ENCODE results near the gene FILIP1L. TPM values are rescaled to one million over a fixed set of nuclear protein-coding genes. Genes with fewer than 3 reads are reported as not detected.

The FILIP1L gene
- total RNA-seq, 2 experiments from 2014 or later, result 0.10 to 0.17 TPM

DNA sequence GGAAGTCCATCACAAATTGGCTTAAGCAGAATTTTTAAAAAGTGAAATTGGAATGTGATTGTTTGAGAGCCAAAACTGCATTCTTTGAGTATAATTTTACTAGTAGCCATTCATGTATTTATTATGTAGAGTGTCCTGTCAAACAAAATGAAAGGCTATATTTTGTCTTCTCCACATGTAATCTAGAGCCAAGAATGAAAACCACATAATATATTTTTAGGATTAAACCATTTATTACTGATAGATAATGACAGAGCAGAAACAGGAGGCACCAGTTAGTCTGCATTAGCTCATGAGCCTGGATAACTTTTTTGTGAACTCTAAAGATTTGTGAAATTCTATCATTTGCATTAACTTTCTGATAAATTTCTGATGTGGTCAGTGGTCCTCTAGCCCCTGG lies 130.2 kb downstream of the FILIP1L start:
- Mint-ChIP-seq H3K4me1 (ENCODE audit: low read depth) (no peaks in the 10 kb centered on the region), H3K9me3 (no peaks in the 10 kb centered on the region), H3K27me3 (no peaks in the 10 kb centered on the region), H3K4me3 (no peak overlapping the region), H3K36me3 (peaks cover 2% of the 10 kb centered on the region), H3K27ac (no peak overlapping the region)
- no peak for DNase-seq
- intact Hi-C loops (cut with micrococcal nuclease), result no loop called here
- ChIA-PET POLR2A (no interaction called here), CTCF (no interaction called here)

DNA sequence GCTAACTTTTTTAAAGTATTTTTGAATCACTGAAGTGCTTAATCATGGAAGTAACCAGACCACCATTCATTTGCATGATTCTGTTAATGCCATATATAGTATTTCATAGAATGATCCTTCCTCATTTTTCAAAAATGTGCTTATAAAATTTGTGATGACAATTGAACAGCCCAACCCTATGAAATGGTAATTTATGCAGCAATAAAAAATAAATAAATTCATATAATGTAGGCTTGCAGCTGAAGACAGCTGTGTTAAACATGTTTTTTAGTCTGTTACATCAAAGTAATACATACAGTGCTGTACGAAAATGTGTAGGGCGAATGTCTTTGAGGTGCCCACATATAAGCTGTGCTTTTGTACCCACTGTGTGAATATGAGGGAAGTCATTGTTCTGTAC lies 131.7 kb downstream of the FILIP1L start:
- intact Hi-C loops (cut with micrococcal nuclease), result no loop called here
- H3K9me3 Mint-ChIP-seq, result no peaks in the 10 kb centered on the region
- ChIA-PET POLR2A (no interaction called here), CTCF (no interaction called here)
- H3K4me1 Mint-ChIP-seq (ENCODE audit: low read depth), result no peaks in the 10 kb centered on the region
- DNase-seq, result no peak
- H3K4me3 Mint-ChIP-seq, result no peak overlapping the region
- no peaks in the 10 kb centered on the region for H3K27me3 Mint-ChIP-seq
- peaks cover 2% of the 10 kb centered on the region for H3K36me3 Mint-ChIP-seq
- no peak overlapping the region for H3K27ac Mint-ChIP-seq

DNA sequence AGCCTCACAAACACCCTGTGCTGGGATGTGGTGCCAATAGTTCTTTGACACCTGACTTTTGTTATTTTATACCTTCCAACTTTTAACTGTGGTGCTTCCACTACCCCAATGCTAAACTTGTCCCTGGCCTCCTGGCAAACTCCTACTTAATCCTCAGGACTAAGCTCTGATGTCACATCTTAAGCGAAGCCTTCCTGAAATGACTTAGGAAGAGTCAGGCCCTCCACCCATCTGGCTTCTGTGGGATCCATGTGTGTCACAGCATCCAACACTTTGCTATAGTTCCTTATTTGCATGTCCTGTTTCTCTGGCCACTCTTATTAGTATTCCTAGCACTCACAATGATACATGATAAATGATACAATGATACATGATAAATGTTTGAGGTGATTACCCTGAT lies 133.2 kb downstream of the FILIP1L start:
- Mint-ChIP-seq H3K36me3 (peaks cover 5% of the 10 kb centered on the region), H3K27ac (no peak overlapping the region), H3K27me3 (no peaks in the 10 kb centered on the region), H3K4me3 (no peak overlapping the region), H3K9me3 (no peaks in the 10 kb centered on the region), H3K4me1 (ENCODE audit: low read depth) (no peaks in the 10 kb centered on the region)
- ChIA-PET POLR2A (no interaction called here), CTCF (no interaction called here)
- DNase-seq, result no peak
- intact Hi-C loops (cut with micrococcal nuclease), result no loop called here

DNA sequence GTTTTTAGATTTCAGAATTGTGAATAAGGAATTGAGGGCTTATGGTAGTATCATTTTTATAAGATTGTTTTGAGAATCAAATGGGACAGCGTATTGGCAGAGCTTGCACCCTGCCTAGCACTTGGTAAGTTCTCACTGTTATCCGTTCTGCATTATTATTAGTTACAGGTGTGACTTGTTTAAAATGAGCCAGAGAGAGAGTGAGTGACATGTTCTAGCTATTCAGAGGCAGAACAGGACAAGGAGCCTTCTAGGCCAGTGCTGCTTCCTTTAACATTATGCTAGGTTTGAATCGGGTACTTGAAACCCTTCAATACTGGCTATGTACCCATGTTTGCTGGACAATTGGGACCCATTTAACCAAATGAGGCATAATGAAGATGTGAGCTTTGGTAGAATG lies 133.7 kb downstream of the FILIP1L start:
- no peak overlapping the region for H3K27ac Mint-ChIP-seq
- no peaks in the 10 kb centered on the region for H3K27me3 Mint-ChIP-seq
- POLR2A ChIA-PET, result no interaction called here
- intact Hi-C loops (cut with micrococcal nuclease), result no loop called here
- peaks cover 5% of the 10 kb centered on the region for H3K36me3 Mint-ChIP-seq
- no peak for DNase-seq
- no peak overlapping the region for H3K4me3 Mint-ChIP-seq
- no peaks in the 10 kb centered on the region for H3K4me1 Mint-ChIP-seq (ENCODE audit: low read depth)
- CTCF ChIA-PET, result no interaction called here
- no peaks in the 10 kb centered on the region for H3K9me3 Mint-ChIP-seq

DNA sequence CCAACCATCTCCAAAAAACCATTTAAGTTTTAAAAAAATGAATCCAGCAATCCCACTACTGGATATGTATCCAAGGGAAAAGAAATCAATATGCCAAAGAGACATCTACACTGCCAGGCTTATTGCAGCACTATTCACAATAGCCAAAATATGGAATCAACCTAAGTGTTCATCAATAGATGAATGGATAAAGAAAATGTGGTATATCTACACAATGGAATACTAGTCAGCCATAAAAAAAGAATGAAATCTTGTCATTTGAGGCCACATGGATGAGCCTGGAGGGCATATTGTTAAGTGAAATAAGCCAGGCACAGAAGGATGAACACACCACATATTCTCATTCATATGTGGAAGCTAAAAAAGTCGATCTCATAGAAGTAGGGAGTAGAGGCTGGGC lies 136.1 kb downstream of the FILIP1L start:
- no peak overlapping the region for H3K4me3 Mint-ChIP-seq
- no peak for DNase-seq
- POLR2A ChIA-PET, result no interaction called here
- no peak overlapping the region for H3K27ac Mint-ChIP-seq
- H3K36me3 Mint-ChIP-seq, result peaks cover 4% of the 10 kb centered on the region
- intact Hi-C loops (cut with micrococcal nuclease), result no loop called here
- CTCF ChIA-PET, result no interaction called here
- no peaks in the 10 kb centered on the region for H3K27me3 Mint-ChIP-seq
- H3K4me1 Mint-ChIP-seq (ENCODE audit: low read depth), result no peaks in the 10 kb centered on the region
- H3K9me3 Mint-ChIP-seq, result no peaks in the 10 kb centered on the region

DNA sequence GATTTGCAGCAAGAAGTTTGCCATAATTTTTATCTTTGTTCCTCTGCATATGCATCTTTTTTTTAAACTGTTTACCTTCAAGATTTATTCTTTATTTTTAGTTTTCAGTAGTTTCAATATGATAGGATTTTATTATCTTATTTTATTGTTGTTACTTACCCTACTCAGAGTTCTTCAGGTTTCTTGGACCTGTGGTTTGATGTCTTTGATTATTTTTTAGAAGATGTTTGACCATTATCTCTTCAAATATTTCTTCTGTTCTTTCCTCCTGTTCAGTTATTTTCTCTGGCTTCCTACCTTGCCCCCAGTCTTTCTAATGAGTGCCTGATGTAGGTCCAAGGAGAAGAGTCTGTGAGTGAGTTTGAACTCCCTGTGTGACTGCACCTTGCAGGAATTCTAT lies 137.7 kb downstream of the FILIP1L start:
- DNase-seq, result no peak
- H3K9me3 Mint-ChIP-seq, result no peaks in the 10 kb centered on the region
- ChIA-PET POLR2A (no interaction called here), CTCF (no interaction called here)
- H3K4me1 Mint-ChIP-seq (ENCODE audit: low read depth), result no peaks in the 10 kb centered on the region
- no peak overlapping the region for H3K27ac Mint-ChIP-seq
- H3K4me3 Mint-ChIP-seq, result no peak overlapping the region
- peaks cover 4% of the 10 kb centered on the region for H3K36me3 Mint-ChIP-seq
- intact Hi-C loops (cut with micrococcal nuclease), result no loop called here
- H3K27me3 Mint-ChIP-seq, result no peaks in the 10 kb centered on the region

DNA sequence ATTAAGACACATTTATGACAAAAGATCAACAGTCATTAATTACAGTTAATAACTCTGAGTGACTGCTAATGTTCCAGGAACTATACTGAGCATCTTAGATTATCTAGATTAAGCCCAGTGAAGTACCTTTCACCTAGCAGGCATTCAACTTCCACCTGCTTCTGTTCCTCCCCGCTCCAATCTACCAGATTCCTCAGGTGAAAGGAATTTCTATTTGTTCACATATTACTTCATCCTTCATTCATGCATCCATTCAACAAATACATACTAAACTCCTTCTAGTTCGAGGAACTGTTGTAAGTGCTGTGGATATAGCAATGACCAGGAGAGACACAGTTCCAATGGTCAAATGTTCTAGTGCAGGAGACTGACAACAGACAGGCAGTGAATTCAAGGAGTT lies 139.3 kb downstream of the FILIP1L start:
- POLR2A ChIA-PET, result no interaction called here

DNA sequence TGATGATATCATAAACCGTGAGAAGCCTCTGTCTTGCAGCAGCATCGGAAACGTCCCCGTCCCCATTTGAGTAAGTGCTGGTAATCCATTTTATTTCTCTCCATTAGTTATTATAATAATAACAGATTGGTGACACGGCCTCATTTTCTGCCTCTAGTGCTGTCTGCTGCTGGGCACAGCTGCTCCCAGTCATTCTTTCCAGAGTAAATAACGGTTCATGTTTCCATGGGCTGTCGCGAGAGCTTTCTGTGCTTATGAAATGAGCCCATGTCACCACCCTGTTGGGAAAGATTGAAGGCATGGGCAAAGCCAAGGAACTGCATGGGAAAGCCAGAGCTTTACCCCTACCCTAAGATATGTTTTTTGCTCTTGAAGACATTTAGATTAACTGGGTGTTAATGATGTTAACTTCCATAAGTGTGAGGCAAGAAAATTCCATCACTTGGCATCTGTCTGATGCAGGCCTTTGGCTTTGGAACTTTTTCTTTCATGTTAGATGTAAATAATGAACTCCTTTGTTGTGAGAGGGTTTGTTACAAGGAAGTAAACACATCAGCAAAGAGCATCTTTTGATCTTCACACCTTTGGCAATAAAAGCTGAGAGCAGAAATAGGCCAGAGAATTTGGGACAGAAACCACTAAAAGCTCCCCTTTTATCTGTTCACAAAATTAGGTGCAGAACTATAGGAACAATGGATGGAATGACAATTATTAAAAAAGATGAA lies 141.8 kb downstream of the FILIP1L start:
- intact Hi-C loops (cut with micrococcal nuclease), result no loop called here
- ChIA-PET CTCF (no interaction called here), POLR2A (no interaction called here)

More for the DNA sequence above, 139.3 kb downstream of the FILIP1L start:
- no peaks in the 10 kb centered on the region for H3K27me3 Mint-ChIP-seq
- DNase-seq, result no peak
- no peak overlapping the region for H3K27ac Mint-ChIP-seq
- no peaks in the 10 kb centered on the region for H3K9me3 Mint-ChIP-seq
- peaks cover 4% of the 10 kb centered on the region for H3K36me3 Mint-ChIP-seq
- no peak overlapping the region for H3K4me3 Mint-ChIP-seq
- peaks cover 2% of the 10 kb centered on the region for H3K4me1 Mint-ChIP-seq (ENCODE audit: low read depth)
- CTCF ChIA-PET, result no interaction called here
- intact Hi-C loops (cut with micrococcal nuclease), result no loop called here

DNA sequence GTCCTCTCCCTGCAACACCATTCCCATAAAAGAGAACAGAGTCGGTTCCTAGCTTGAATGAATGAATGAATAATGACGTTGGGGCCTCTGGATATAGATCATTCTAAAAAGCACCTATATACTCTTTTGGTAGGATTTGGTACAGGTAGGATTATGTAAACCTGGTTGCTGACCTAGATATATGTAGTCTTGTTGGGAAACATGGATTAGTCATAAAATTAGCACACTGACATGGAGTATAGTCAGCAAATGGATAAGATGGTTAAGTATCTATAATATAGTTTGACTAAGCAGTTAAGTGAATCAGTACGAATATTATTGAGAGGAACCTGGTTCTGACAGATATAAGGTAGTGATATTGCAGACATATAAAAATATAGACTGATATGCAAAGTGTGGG lies 142.5 kb downstream of the FILIP1L start:
- Mint-ChIP-seq H3K36me3 (peaks cover 2% of the 10 kb centered on the region), H3K4me1 (ENCODE audit: low read depth) (peaks cover 13% of the 10 kb centered on the region), H3K4me3 (no peak overlapping the region), H3K27me3 (no peaks in the 10 kb centered on the region), H3K9me3 (no peaks in the 10 kb centered on the region), H3K27ac (no peak overlapping the region)
- intact Hi-C loops (cut with micrococcal nuclease), result no loop called here
- no peak for DNase-seq
- ChIA-PET CTCF (no interaction called here), POLR2A (no interaction called here)

More for the DNA sequence above, 141.8 kb downstream of the FILIP1L start:
- Mint-ChIP-seq H3K27ac (no peak overlapping the region), H3K36me3 (peaks cover 4% of the 10 kb centered on the region), H3K4me1 (ENCODE audit: low read depth) (peaks cover 13% of the 10 kb centered on the region), H3K9me3 (no peaks in the 10 kb centered on the region), H3K4me3 (no peak overlapping the region), H3K27me3 (no peaks in the 10 kb centered on the region)
- no peak for DNase-seq

DNA sequence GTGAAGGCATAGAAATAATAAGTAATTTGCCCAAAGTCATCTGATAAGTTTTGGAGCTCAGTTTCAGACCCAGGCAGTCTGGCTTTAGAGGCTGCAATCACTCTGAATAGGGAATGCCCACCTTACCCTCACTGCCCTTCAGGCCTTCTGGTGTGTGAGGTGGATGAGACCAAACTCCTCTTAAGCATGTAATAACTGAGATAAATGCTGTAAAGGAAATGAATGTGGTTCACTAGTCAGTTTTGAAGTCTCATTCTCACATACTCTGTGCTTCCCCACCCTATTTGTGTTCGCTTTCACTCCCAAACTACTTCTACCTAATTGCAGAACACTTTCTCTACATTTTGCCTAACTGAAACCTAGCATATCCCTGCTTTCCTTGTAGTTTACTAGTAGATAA lies 144.1 kb downstream of the FILIP1L start:
- intact Hi-C loops (cut with micrococcal nuclease), result no loop called here
- H3K27ac Mint-ChIP-seq, result no peak overlapping the region
- no peak overlapping the region for H3K4me3 Mint-ChIP-seq
- H3K9me3 Mint-ChIP-seq, result no peaks in the 10 kb centered on the region
- DNase-seq, result no peak
- ChIA-PET CTCF (no interaction called here), POLR2A (no interaction called here)
- H3K4me1 Mint-ChIP-seq (ENCODE audit: low read depth), result peaks cover 15% of the 10 kb centered on the region
- H3K36me3 Mint-ChIP-seq, result peaks cover 2% of the 10 kb centered on the region
- H3K27me3 Mint-ChIP-seq, result no peaks in the 10 kb centered on the region

DNA sequence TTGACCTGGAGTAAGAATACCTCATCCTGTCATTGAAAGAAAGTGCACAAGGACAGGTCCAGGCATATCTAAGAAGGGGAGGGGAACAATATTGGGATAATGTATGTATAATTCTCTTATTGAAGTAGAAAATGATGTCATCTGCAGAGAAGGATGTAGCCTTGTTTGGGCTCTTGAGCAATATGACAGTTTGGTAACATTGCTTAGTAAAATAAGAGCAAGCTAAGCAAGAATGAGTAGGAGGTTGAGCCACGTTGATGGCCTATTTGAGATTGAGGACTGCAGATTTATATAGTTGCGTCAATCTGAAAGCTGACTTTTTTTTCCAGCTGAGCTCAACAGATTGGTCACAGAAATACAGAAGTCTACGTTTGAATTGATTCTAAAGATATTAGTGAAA lies 145.2 kb downstream of the FILIP1L start:
- no peaks in the 10 kb centered on the region for H3K36me3 Mint-ChIP-seq
- no peak overlapping the region for H3K27ac Mint-ChIP-seq
- DNase-seq, result no peak
- no peak overlapping the region for H3K4me3 Mint-ChIP-seq
- intact Hi-C loops (cut with micrococcal nuclease), result no loop called here
- ChIA-PET CTCF (no interaction called here), POLR2A (interaction anchor here (0.8 kb wide), 1 partner anchor 52 kb away, joined by 3 read pairs; no protein-coding TSS in a partner anchor)
- no peaks in the 10 kb centered on the region for H3K27me3 Mint-ChIP-seq
- peaks cover 17% of the 10 kb centered on the region for H3K4me1 Mint-ChIP-seq (ENCODE audit: low read depth)
- H3K9me3 Mint-ChIP-seq, result no peaks in the 10 kb centered on the region

DNA sequence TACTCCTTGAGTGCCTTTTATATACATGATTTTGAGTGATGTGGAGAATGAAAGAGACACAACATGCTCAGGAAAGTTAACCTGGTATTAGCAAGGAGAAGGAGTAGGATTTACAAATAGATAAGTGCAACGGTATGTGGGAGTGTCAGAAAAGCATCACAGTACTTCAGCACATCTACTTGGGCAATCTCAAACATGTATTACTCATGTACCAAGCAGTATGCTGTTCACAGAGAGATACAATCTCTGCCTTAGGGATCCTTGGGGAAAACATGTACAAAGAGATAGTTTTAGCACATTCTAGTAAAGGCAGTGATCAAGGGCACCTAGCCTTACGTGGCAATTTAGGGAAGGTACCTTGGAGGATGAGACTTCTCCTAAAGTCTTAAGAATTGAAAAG lies 146.5 kb downstream of the FILIP1L start:
- POLR2A ChIA-PET, result no interaction called here
- H3K4me3 Mint-ChIP-seq, result no peak overlapping the region
- CTCF ChIA-PET, result no interaction called here
- peaks cover 17% of the 10 kb centered on the region for H3K4me1 Mint-ChIP-seq (ENCODE audit: low read depth)
- H3K27me3 Mint-ChIP-seq, result no peaks in the 10 kb centered on the region
- H3K36me3 Mint-ChIP-seq, result no peaks in the 10 kb centered on the region
- H3K27ac Mint-ChIP-seq, result no peak overlapping the region
- intact Hi-C loops (cut with micrococcal nuclease), result no loop called here
- no peak for DNase-seq
- H3K9me3 Mint-ChIP-seq, result no peaks in the 10 kb centered on the region

DNA sequence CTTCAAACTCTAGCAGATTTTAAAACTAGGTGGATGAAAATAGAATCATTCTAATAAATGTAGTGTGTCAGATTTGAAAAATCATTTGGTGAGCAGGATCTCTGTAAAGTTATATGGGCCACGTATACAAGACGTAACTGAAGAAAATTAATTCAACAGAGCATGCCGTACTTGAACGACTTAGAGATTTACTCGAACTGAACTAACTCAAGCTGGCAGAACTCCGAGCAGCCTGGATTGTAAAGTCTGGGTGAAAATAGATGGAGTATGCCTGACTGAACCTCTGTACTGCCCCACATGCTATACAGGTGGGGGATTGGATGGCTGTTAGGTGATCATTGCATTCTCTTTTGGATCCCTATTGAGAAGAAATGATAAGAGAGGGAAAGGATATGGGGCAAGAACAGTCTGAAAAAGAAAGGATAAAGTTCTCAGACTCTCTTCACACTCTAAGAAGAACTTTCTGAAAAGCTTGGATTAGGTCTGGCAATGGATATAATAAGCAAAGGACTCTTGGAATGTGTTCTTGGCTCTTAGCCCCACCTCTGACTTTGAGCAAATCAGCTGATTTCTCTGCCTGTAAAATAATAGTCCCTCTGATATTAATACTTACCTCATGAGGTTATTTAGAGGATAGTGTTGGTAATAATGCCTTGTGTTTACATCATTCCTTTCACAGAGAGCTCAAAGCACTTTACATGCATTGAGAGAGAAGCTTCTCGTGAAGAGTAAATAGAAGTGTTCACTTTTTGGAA lies 147.5 kb downstream of the FILIP1L start:
- Mint-ChIP-seq H3K36me3 (peaks cover 4% of the 10 kb centered on the region), H3K9me3 (no peaks in the 10 kb centered on the region), H3K27ac (no peak overlapping the region), H3K4me1 (ENCODE audit: low read depth) (peaks cover 17% of the 10 kb centered on the region), H3K4me3 (no peak overlapping the region), H3K27me3 (no peaks in the 10 kb centered on the region)
- DNase-seq, result no peak
- ChIA-PET CTCF (no interaction called here), POLR2A (no interaction called here)
- intact Hi-C loops (cut with micrococcal nuclease), result no loop called here

Measured in activated CD4-positive, alpha-beta memory T cell treated with anti-CD3 and anti-CD28 coated beads for 36 hours (primary cell).